ENCODE data around the gene SBK3.

- no peak for TF ChIP-seq SP1 (IDR thresholded peaks at IDR 0.05; ENCODE audit: low read depth)
- no peak for TF ChIP-seq EZH2 (IDR thresholded peaks at IDR 0.05)
- TF ChIP-seq ZNF274 (IDR thresholded peaks at IDR 0.05; ENCODE audit: low read depth, low read length), result no peak
- TF ChIP-seq POLR2AphosphoS5 (IDR thresholded peaks at IDR 0.05; ENCODE audit: low read depth, low read length), result no peak
- TF ChIP-seq CTCF (IDR thresholded peaks at IDR 0.05 in 2 of 3, conservative IDR thresholded peaks at IDR 0.05 in 1 of 3; ENCODE audit: borderline replicate concordance in 1 of 3, insufficient read depth in 1 of 3, low read depth in 2 of 3, low read length in 2 of 3), result no peak
- TF ChIP-seq ELF1 (IDR thresholded peaks at IDR 0.05; ENCODE audit: borderline replicate concordance, low read depth), result no peak
- no peak for TF ChIP-seq SIN3A (IDR thresholded peaks at IDR 0.05; ENCODE audit: low read depth)
- TF ChIP-seq REST (IDR thresholded peaks at IDR 0.05; ENCODE audit: low read depth), result no peak
- no peak for TF ChIP-seq MAX (IDR thresholded peaks at IDR 0.05)
- no peak for TF ChIP-seq RAD21 (IDR thresholded peaks at IDR 0.05; ENCODE audit: low read depth)
- no peak for TF ChIP-seq ATF3 (IDR thresholded peaks at IDR 0.05)
- no peak for TF ChIP-seq POLR2A (IDR thresholded peaks at IDR 0.05; ENCODE audit: borderline replicate concordance, extremely low read depth, insufficient read depth, insufficient read length)
- no peak for TF ChIP-seq EGR1 (IDR thresholded peaks at IDR 0.05; ENCODE audit: low read depth)
These were observed 44.9 kb downstream of the SBK3 start for GRCh38 chr19:55500368-55500952.

Measured in HCT116 (cell line).